ENCODE measurements around the gene NT5C2. TPM values are rescaled to one million over a fixed set of nuclear protein-coding genes. Genes with fewer than 3 reads are reported as not detected.
"Not testable (repeated sequence)": the region's sequence is repeated elsewhere in the genome, so short reads cannot be mapped to it uniquely, and the experiment has no call there.

Gene NT5C2
- total and polyA plus RNA-seq, 5 donors from 2014 or later, result 52.4 to 59.6 (median 56.9) TPM

GRCh38 chr10:103207141-103207540 is 14.1 kb upstream of the NT5C2 start:
- Histone ChIP-seq H3K4me1 (ENCODE audit: control insufficient read depth, insufficient read depth, low read length, poor library complexity, severe bottlenecking) (no peaks in the 10 kb centered on the region), H3K36me3 (ENCODE audit: control insufficient read depth, insufficient read depth, low read length) (no peaks in the 10 kb centered on the region), H3K9me3 (ENCODE audit: control insufficient read depth in 2 of 2, low read length in 2 of 2) (peaks cover 4 to 14% of the 10 kb centered on the region in 2 experiments), H3K27ac (ENCODE audit: insufficient read depth, low read length, poor library complexity, severe bottlenecking) (no peak overlapping the region), H3K27me3 (ENCODE audit: control insufficient read depth, insufficient read depth, low read length) (no peaks in the 10 kb centered on the region), H3K4me3 (ENCODE audit: low read depth, low read length) (no peak overlapping the region)
- Mint-ChIP-seq H3K9me3 (peaks cover 0 to 6% (median 3%) of the 10 kb centered on the region in 7 donors), H3K27ac (no peak overlapping the region), H3K36me3 (no peaks in the 10 kb centered on the region), H3K4me3 (no peak overlapping the region), H3K27me3 (peaks cover 19% of the 10 kb centered on the region), H3K4me1 (no peaks in the 10 kb centered on the region)
- DNase-seq (no peak), ATAC-seq (ENCODE audit: low read depth in 2 of 2) (no peak)

GRCh38 chr10:103206715-103207114 is 13.6 kb upstream of the NT5C2 start:
- not testable (repeated sequence) for H3K36me3 Mint-ChIP-seq; DNase-seq; H3K36me3 ChIP-seq (ENCODE audit: control insufficient read depth, insufficient read depth, low read length)

GRCh38 chr10:103205401-103205800 is 12.3 kb upstream of the NT5C2 start:
- not testable (repeated sequence) for H3K36me3 ChIP-seq (ENCODE audit: control insufficient read depth, insufficient read depth, low read length); H3K27me3 ChIP-seq (ENCODE audit: control insufficient read depth, insufficient read depth, low read length); H3K4me3 Mint-ChIP-seq; H3K36me3 Mint-ChIP-seq; DNase-seq; H3K4me1 ChIP-seq (ENCODE audit: control insufficient read depth, insufficient read depth, low read length, poor library complexity, severe bottlenecking); H3K4me1 Mint-ChIP-seq; ATAC-seq (ENCODE audit: low read depth in 2 of 2); H3K27ac Mint-ChIP-seq; H3K4me3 ChIP-seq (ENCODE audit: low read depth, low read length); H3K9me3 Mint-ChIP-seq; H3K27ac ChIP-seq (ENCODE audit: insufficient read depth, low read length, poor library complexity, severe bottlenecking)
- H3K9me3 ChIP-seq (ENCODE audit: control insufficient read depth in 2 of 2, low read length in 2 of 2), result peaks cover 3 to 13% of the 10 kb centered on the region in 2 experiments
- peaks cover 23% of the 10 kb centered on the region for H3K27me3 Mint-ChIP-seq

More at GRCh38 chr10:103206715-103207114, 13.6 kb upstream of the NT5C2 start:
- H3K4me3 Mint-ChIP-seq; H3K9me3 Mint-ChIP-seq; H3K27ac ChIP-seq (ENCODE audit: insufficient read depth, low read length, poor library complexity, severe bottlenecking); H3K27me3 ChIP-seq (ENCODE audit: control insufficient read depth, insufficient read depth, low read length); H3K27ac Mint-ChIP-seq; H3K4me1 ChIP-seq (ENCODE audit: control insufficient read depth, insufficient read depth, low read length, poor library complexity, severe bottlenecking); H3K4me3 ChIP-seq (ENCODE audit: low read depth, low read length); H3K4me1 Mint-ChIP-seq; ATAC-seq (ENCODE audit: low read depth in 2 of 2): not testable (repeated sequence)
- H3K27me3 Mint-ChIP-seq, result peaks cover 23% of the 10 kb centered on the region
- H3K9me3 ChIP-seq (ENCODE audit: control insufficient read depth in 2 of 2, low read length in 2 of 2), result peaks cover 4 to 14% of the 10 kb centered on the region in 2 experiments

- no peak for DNase-seq
- Mint-ChIP-seq H3K36me3 (no peaks in the 10 kb centered on the region), H3K4me3 (no peak overlapping the region), H3K4me1 (no peaks in the 10 kb centered on the region), H3K9me3 (peaks cover 0 to 3% (median 0%) of the 10 kb centered on the region in 7 donors), H3K27ac (peak overlapping the region in 1 of 3 donors; percentile 8), H3K27me3 (peaks cover 23% of the 10 kb centered on the region)
- Histone ChIP-seq H3K4me3 (ENCODE audit: low read depth, low read length) (no peak overlapping the region), H3K36me3 (ENCODE audit: control insufficient read depth, insufficient read depth, low read length) (no peaks in the 10 kb centered on the region), H3K27me3 (ENCODE audit: control insufficient read depth, insufficient read depth, low read length) (no peaks in the 10 kb centered on the region), H3K9me3 (ENCODE audit: control insufficient read depth in 2 of 2, low read length in 2 of 2) (peaks cover 0 to 6% of the 10 kb centered on the region in 2 experiments), H3K27ac (ENCODE audit: insufficient read depth, low read length, poor library complexity, severe bottlenecking) (no peak overlapping the region), H3K4me1 (ENCODE audit: control insufficient read depth, insufficient read depth, low read length, poor library complexity, severe bottlenecking) (no peaks in the 10 kb centered on the region)
- no peak for ATAC-seq (ENCODE audit: low read depth in 2 of 2)
These were observed 11.5 kb upstream of the NT5C2 start for GRCh38 chr10:103204353-103205255.

- H3K27ac ChIP-seq (ENCODE audit: insufficient read depth, low read length, poor library complexity, severe bottlenecking), result no peak overlapping the region
These were observed 10.4 kb upstream of the NT5C2 start for GRCh38 chr10:103203466-103203865.

GRCh38 chr10:103202319-103202718 is 9.2 kb upstream of the NT5C2 start:
- DNase-seq (no peak), ATAC-seq (ENCODE audit: low read depth in 2 of 2) (no peak)
- H3K36me3 Mint-ChIP-seq, result no peaks in the 10 kb centered on the region
- H3K4me3 Mint-ChIP-seq, result no peak overlapping the region
- Histone ChIP-seq H3K27me3 (ENCODE audit: control insufficient read depth, insufficient read depth, low read length) (no peaks in the 10 kb centered on the region), H3K4me3 (ENCODE audit: low read depth, low read length) (no peak overlapping the region), H3K4me1 (ENCODE audit: control insufficient read depth, insufficient read depth, low read length, poor library complexity, severe bottlenecking) (no peaks in the 10 kb centered on the region), H3K36me3 (ENCODE audit: control insufficient read depth, insufficient read depth, low read length) (no peaks in the 10 kb centered on the region), H3K27ac (ENCODE audit: insufficient read depth, low read length, poor library complexity, severe bottlenecking) (no peak overlapping the region), H3K9me3 (ENCODE audit: control insufficient read depth in 2 of 2, low read length in 2 of 2) (no peaks in the 10 kb centered on the region)
- peaks cover 0 to 8% (median under 1%) of the 10 kb centered on the region in 4 donors for H3K4me1 Mint-ChIP-seq
- peaks cover 22% of the 10 kb centered on the region for H3K27me3 Mint-ChIP-seq
- H3K27ac Mint-ChIP-seq, result no peak overlapping the region
- H3K9me3 Mint-ChIP-seq, result peaks cover 0 to 3% (median 0%) of the 10 kb centered on the region in 7 donors

More at GRCh38 chr10:103203466-103203865, 10.4 kb upstream of the NT5C2 start:
- Mint-ChIP-seq H3K36me3 (no peaks in the 10 kb centered on the region), H3K27ac (no peak overlapping the region), H3K4me3 (no peak overlapping the region), H3K27me3 (peaks cover 23% of the 10 kb centered on the region), H3K9me3 (peaks cover 0 to 3% (median 0%) of the 10 kb centered on the region in 7 donors), H3K4me1 (no peaks in the 10 kb centered on the region)
- Histone ChIP-seq H3K9me3 (ENCODE audit: control insufficient read depth in 2 of 2, low read length in 2 of 2) (no peaks in the 10 kb centered on the region), H3K27me3 (ENCODE audit: control insufficient read depth, insufficient read depth, low read length) (no peaks in the 10 kb centered on the region), H3K4me1 (ENCODE audit: control insufficient read depth, insufficient read depth, low read length, poor library complexity, severe bottlenecking) (no peaks in the 10 kb centered on the region), H3K36me3 (ENCODE audit: control insufficient read depth, insufficient read depth, low read length) (no peaks in the 10 kb centered on the region), H3K4me3 (ENCODE audit: low read depth, low read length) (no peak overlapping the region)
- DNase-seq (no peak), ATAC-seq (ENCODE audit: low read depth in 2 of 2) (no peak)

- DNase-seq, result no peak
- Mint-ChIP-seq H3K27ac (no peak overlapping the region), H3K36me3 (no peaks in the 10 kb centered on the region), H3K4me1 (peaks cover 0 to 9% (median 2%) of the 10 kb centered on the region in 4 donors), H3K9me3 (no peaks in the 10 kb centered on the region), H3K4me3 (no peak overlapping the region), H3K27me3 (peaks cover 11% of the 10 kb centered on the region)
- no peak overlapping the region for H3K4me3 ChIP-seq (ENCODE audit: low read depth, low read length)
- no peaks in the 10 kb centered on the region for H3K4me1 ChIP-seq (ENCODE audit: control insufficient read depth, insufficient read depth, low read length, poor library complexity, severe bottlenecking)
- H3K27ac ChIP-seq (ENCODE audit: insufficient read depth, low read length, poor library complexity, severe bottlenecking), result no peak overlapping the region
- no peak for ATAC-seq (ENCODE audit: low read depth in 2 of 2)
- H3K27me3 ChIP-seq (ENCODE audit: control insufficient read depth, insufficient read depth, low read length), result no peaks in the 10 kb centered on the region
- H3K9me3 ChIP-seq (ENCODE audit: control insufficient read depth in 2 of 2, low read length in 2 of 2), result no peaks in the 10 kb centered on the region
- H3K36me3 ChIP-seq (ENCODE audit: control insufficient read depth, insufficient read depth, low read length), result no peaks in the 10 kb centered on the region
These were observed 6.4 kb upstream of the NT5C2 start for GRCh38 chr10:103199488-103199887.

GRCh38 chr10:103198648-103199047 is 5.6 kb upstream of the NT5C2 start:
- H3K4me3 ChIP-seq (ENCODE audit: low read depth, low read length), result no peak overlapping the region
- peaks cover 12% of the 10 kb centered on the region for H3K27me3 Mint-ChIP-seq
- H3K36me3 Mint-ChIP-seq, result no peaks in the 10 kb centered on the region
- H3K4me1 ChIP-seq (ENCODE audit: control insufficient read depth, insufficient read depth, low read length, poor library complexity, severe bottlenecking), result no peaks in the 10 kb centered on the region
- peaks cover 3 to 9% (median 6%) of the 10 kb centered on the region in 4 donors for H3K4me1 Mint-ChIP-seq
- no peak overlapping the region for H3K27ac Mint-ChIP-seq
- no peaks in the 10 kb centered on the region for H3K27me3 ChIP-seq (ENCODE audit: control insufficient read depth, insufficient read depth, low read length)
- ATAC-seq (ENCODE audit: low read depth in 2 of 2) (no peak), DNase-seq (no peak)
- no peaks in the 10 kb centered on the region for H3K36me3 ChIP-seq (ENCODE audit: control insufficient read depth, insufficient read depth, low read length)
- H3K9me3 Mint-ChIP-seq, result no peaks in the 10 kb centered on the region
- no peak overlapping the region for H3K4me3 Mint-ChIP-seq
- H3K9me3 ChIP-seq (ENCODE audit: control insufficient read depth in 2 of 2, low read length in 2 of 2), result no peaks in the 10 kb centered on the region
- H3K27ac ChIP-seq (ENCODE audit: insufficient read depth, low read length, poor library complexity, severe bottlenecking), result no peak overlapping the region

Data from CD4-positive, CD25-positive, alpha-beta regulatory T cell (primary cell).